H1 (cell line): ENCODE results near the gene TGFBRAP1.

Experiments
- KDM5A ChIP-seq: fragments of 200-600 bp; IDR thresholded peaks from 2 replicates; pipeline ENCODE4 v1.7.1; 2012; ENCODE audit warnings: mild to moderate bottlenecking, low read length, inconsistent platforms, mixed read lengths
- TF ChIP-seq, protein P1 (sequence below), 3 experiments: IDR thresholded peaks; 1 replicate in 2 of 3; 2 replicates in 1 of 3; pipeline versions ENCODE4 v1.5.1 to v1.6.1; 2011; ENCODE audit warnings: low read length in 3 of 3, mild to moderate bottlenecking in 3 of 3, inconsistent platforms in 2 of 3, low read depth in 1 of 3, moderate library complexity in 1 of 3; ENCODE audit not compliant: insufficient read depth in 1 of 3; ENCODE audit errors: control extremely low read depth in 1 of 3

DNA sequence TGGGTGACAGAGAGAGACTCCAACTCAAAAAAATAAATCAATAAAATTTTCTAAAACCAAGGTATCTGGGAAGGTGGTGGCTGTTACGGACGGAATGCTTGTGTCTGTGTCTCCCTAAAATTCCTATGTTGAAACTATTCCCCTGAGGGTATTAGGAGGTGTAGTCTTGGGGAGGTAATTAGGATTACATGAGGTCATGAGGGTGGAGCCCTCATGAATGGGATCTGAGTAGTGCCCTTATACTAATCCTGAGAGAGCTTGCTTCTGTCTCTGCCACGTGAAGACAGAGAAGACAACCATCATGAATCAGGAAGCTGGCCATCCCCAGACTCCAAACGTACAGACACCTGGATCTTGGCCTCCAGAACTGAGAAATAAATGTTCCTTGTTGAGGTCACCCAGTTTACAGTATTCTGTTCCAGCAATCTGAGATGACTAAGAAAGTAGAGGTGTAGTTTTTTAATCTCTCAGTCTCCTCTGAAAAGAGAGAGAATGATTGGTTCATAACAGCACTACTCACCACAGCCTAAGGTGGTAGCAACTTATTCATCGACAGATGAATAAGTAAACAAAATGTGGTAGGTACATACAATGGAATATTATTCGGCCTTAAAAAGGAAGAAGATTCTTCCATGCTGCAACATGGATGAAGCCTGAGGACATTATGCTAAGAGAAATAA is 38.4 kb downstream of the TGFBRAP1 start:
- TF ChIP-seq KDM5A = no peak
- TF ChIP-seq, protein P1, sequence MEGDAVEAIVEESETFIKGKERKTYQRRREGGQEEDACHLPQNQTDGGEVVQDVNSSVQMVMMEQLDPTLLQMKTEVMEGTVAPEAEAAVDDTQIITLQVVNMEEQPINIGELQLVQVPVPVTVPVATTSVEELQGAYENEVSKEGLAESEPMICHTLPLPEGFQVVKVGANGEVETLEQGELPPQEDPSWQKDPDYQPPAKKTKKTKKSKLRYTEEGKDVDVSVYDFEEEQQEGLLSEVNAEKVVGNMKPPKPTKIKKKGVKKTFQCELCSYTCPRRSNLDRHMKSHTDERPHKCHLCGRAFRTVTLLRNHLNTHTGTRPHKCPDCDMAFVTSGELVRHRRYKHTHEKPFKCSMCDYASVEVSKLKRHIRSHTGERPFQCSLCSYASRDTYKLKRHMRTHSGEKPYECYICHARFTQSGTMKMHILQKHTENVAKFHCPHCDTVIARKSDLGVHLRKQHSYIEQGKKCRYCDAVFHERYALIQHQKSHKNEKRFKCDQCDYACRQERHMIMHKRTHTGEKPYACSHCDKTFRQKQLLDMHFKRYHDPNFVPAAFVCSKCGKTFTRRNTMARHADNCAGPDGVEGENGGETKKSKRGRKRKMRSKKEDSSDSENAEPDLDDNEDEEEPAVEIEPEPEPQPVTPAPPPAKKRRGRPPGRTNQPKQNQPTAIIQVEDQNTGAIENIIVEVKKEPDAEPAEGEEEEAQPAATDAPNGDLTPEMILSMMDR (IDR thresholded peaks at IDR 0.05; ENCODE audit: control extremely low read depth in 1 of 3, insufficient read depth in 1 of 3, low read depth in 1 of 3, low read length in 3 of 3) = no peak
